ENCODE data around the gene MICALL2.

DNA sequence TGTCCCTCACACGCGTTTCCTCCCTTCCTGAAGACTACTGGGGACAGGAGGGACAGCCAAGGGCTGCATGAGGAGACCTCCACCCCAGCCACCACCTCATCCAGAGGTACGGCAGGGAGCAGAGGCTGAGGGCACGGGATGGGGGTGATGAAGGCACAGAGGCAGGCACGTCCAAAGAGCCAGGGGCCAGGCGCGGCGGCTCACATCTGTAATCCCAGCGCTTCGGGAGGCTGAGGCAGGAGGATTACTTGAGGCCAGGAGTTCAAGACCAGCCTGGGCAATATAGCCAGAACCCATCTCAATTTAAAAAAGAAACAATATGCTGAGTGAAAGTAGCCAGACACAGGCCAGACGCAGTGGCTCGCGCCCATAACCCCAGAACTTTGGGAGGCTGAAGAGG, 3.3 kb downstream of the MICALL2 start:
- no peak for TF ChIP-seq CTCF (IDR thresholded peaks at IDR 0.05)
- no peak for TF ChIP-seq POLR2A (IDR thresholded peaks at IDR 0.05; ENCODE audit: low read depth)
- no peak for TF ChIP-seq POLR2AphosphoS5 (IDR thresholded peaks at IDR 0.05)
- TF ChIP-seq EP300 (IDR thresholded peaks at IDR 0.05), result no peak
